NCI-H345 (cell line): ENCODE measurements around the gene WAC.
"Not testable (repeated sequence)": the region's sequence is repeated elsewhere in the genome, so short reads cannot be mapped to it uniquely, and the experiment has no call there.

ENCODE experiments used
- DNase-seq: peaks from one replicate; lab custom pipeline; 2025; lab: John Stamatoyannopoulos, UW

Gene WAC

DNA sequence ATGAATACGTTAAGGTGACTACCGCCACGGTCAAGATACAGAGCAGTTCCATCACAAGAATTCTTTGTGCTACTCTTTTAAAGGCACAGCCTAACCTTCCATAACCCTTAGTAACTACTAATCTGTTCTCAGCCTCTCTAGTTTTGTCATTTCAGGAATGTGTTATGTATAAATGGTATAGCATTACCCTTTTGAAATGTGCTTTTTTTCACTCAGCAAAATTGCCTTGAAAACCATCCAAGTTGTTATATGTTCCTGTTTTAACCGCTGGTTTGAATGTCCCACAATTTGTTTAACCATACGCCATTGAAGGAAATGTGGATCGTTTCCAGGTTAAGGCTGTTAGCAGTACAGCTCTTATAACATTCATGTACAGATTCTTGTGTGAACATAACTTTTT is 32.0 kb downstream of the WAC start:
- no peak for DNase-seq

DNA sequence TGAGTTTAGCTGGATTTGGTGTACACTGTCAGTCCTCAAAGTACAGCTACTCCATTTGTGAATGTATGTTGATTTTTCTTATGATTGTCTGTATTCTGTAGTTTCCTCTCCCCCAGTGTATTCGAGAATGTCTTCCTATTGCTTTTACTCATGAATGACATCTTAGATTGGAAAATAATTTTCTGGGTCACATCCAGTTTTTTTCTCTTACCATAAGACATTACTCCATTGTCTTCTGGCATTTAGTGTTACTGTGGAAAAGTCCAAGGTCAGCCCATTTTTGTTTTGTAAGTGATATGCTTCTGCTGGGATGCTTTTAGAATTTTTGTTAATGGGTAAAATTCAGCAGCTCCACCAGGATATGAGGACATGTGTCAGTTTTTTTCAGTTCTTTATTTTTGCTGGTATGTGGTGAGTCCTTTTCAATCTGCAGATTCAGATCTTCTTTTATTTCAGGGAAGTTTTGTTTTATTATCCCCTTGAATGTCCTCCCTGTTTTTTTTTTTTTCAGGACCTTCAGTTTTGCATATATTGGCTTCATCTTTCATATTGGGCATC is 33.6 kb downstream of the WAC start:
- DNase-seq: no peak

DNA sequence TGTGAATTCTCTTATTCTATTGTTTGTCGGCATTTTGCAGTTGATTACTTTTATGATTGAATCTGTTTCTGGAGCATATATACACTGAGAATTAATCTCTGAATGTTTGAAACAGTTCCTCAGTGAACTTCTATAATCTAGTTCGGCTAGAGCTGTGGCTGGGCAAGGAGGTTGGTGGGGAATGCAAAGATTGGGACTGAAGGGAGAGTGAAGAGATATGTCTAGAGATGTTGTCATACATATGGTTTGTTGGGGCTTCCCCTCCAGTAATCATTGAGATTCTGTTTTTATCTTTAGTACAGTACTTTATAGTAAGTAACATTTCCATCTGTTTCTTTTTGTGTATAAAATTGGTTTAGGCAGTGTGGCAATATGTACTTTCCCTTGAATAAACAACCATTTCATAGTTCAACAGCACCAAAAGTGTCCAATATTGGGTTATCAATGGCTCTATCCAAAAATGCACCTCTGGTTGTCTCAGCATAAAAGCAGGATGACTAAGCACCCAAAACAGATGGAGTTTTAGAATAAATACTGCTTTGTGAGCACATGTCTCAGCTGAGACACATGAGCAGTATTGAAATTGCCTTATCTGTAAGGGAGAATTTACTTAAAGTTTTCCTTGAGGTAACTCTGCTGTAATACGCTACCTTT is 36.7 kb downstream of the WAC start:
- no peak for DNase-seq

DNA sequence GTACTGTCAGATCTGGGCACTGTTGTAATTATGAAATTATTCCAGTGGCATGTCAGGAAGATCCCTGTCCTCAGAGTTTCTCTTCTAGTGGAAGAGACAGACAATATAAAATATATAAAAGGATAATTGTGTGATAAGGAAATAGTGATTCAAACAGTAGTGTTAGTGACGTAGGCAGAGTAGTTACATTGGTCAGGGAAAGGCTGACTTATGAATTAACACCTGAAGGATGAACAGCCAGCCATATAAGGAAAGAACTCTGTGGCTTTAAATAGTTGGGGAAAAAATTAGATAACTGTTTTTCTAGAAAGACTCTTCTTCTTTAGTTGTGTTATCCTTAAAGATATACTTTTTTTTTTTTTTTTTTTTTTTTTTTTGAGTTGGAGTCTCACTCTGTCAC is 37.7 kb downstream of the WAC start:
- DNase-seq: no peak

DNA sequence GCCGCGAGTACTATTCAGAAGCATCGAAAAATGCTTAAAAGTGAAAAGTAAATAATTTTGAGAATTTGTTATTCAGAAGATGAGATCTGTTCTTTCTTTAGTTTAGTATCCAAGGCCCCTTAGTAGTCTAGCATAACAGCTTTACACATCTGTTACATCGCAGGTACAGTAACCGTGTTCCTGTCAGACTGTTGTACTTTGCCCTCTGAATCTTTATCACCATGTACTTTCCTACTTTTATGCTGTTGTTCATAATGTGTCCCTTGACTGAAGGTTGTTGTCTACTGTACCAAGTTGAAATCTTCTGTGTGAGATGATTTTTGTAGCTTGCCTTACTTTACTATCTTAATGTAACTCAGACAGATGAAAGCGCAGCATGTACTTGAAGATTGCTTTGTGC is 38.3 kb downstream of the WAC start:
- DNase-seq: no peak

DNA sequence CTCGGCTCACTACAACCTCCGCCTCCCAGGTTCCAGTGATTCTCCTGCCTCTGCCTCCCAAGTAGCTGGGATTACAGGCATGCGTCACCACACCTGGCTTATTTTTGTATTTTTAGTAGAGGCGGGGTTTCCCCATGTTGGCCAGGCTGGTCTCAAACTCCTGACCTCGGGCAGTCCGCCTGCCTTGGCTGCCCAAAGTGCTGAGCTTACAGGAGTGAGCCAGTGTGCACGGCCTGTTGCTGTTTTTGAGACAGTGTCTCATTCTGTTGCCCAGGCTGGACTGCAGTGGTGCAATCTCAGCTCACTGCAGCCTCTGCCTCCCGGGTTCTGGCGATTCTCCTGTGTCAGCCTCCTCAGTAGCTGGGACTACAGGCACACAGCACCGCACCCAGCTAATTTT is 41.3 kb downstream of the WAC start:
- DNase-seq: not testable (repeated sequence)

DNA sequence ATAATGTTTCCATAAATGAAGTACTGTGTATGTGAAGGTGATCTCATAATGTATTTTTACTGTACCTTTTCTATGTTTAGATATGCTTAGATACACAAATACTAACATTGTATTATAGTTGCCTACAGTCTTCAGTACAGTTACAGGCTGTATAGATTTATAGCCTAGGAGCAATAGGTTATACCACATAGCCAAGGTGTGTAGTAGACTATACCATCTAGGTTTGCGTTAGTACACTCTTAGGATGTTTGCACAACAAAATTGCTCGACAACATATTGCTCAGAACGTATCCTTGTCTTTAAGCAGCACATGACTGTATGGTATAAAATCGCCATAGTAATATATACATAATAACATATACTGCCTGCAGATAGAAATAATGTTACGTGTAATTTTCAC is 42.9 kb downstream of the WAC start:
- no peak for DNase-seq

DNA sequence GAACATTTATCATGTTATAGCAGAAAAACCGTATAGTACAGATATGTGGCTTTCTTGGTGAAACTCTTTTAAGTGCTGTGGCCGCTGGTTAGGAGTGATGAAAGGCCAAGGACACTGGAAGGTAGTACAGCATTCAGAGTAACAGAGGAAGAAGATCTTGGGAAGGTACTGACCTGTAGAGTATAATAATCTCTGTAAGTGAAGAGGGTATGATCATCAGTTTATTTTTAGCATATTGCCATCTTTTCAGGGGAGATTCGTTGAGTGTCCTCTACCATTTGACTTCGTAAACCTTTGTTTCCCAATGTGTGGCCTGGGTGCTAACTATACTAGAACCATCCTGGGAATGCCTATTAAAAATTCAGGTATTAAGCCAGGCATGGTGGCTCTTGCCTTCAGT is 44.6 kb downstream of the WAC start:
- no peak for DNase-seq

DNA sequence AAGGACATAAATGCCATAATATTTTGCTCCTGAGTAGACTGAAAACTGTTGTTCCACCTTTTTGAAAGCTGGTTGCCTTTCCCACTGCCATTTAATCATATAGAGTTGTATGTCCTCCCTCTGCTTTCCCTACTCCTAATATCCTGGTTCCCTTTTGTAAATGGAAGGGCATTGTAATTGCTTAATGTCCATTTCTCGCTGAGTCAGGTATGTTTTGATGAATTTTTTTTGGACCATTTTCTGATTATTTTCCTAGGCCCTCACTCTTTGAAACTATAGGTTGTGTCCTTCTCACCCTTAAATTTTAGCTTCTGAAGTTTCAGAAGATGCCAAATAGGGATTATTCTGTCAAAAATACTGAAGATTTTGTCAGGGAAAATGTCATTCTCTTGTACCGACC is 45.5 kb downstream of the WAC start:
- no peak for DNase-seq

DNA sequence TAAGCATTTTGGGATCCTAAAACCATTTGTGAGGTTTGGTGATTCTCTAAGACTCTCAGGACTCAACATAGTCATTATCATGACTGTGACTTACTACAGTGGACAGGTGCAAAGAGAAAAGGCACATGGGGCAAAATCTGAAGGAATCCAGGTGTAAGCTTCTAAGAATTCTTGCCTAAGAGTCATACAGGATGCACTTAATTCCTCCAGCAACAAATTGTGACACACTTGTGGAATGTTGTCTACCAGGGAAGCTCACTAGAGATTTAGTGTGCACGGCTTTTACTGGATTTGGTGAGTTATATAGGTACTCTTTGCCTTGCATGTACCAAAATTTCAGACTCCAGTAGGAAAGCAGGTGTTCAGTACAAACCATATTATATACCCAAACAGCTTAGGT is 47.9 kb downstream of the WAC start:
- DNase-seq: no peak

DNA sequence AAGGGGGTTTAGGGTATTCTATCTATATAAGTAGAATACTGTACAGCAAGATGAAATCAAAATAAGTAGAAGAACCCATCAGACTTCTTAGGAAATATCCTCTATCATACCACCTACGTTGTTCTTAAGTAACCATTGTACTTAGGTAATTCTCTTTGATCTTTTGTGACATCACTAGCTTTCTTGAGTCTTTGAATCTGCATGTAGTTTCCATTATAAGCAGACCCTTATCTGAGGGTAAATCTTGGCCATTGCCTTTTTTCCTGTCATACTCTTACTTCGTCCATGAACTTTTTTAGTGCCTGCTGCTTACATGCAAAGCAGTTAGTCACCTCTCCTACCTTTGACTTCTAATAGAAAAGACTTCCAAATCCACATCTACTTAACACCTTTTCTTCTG is 49.0 kb downstream of the WAC start:
- DNase-seq: no peak

DNA sequence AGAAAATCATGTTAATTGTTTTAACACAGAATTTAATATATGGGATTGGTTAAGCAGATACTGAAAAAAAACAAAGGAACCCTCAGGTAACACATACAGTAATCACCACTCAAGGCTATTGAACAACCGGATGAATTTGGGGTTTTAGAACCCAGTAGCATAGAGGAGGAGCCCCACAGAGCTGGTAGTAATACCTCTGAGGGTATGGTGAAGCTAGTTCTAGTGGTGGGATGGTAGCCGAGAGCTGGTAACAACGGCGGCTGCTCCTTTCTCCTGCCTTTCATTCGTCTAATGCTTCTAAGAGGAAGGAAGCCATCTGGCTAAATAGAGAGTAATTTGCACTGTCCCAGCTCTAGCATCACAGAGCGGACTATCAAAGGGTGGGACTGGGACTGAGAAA is 52.2 kb downstream of the WAC start:
- DNase-seq: no peak

DNA sequence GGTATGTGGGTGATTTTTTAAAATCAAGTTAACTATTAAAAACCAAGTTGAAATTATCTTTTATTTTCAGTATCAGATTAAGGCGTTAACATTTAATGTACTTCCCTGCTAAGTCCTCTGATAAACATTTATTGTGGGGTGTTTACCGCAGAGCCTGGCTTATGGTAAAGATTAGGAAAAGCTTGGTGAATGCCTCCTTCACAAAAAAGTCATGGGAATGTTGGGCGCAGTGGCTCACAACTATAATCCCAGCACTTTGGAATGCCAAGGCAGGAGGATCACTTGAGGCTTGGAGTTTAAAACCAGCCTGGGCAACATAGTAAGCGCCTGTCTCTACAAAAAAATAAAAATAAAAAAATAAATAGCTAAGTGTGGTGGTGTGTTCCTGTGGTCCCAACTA is 53.3 kb downstream of the WAC start:
- no peak for DNase-seq

DNA sequence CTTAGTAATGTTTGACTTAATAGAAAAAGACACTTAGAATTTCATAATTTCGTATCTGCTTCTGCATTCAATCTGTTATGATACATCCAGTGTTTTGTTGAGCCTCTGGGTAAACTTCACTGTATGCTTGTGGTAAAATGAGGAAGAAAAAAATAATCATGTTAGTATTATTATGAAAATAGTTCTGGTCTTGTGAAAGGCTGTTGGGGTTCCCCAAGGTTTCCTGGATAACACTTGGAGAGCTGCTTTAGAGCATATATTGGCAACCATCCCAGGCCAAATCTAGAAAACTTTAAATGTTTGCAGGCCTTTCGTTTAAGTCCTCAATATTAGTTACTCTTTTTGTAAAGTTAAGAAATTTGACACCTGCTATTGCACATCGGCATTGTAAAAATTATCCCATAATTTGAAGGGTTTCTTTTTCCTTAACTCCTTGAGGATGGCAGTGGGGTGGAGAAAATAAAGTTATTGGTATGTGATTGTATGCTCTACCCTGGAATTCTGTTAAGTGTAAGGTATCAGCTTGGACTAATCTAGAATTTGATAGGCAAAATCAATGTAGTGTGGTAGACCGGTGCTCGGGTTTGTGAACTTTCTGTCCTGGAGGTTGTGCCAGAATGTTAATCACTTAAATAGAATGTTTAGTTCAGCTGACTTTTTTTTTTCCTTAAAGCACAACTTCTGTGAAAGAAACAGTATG is 54.5 kb downstream of the WAC start:
- no peak for DNase-seq

DNA sequence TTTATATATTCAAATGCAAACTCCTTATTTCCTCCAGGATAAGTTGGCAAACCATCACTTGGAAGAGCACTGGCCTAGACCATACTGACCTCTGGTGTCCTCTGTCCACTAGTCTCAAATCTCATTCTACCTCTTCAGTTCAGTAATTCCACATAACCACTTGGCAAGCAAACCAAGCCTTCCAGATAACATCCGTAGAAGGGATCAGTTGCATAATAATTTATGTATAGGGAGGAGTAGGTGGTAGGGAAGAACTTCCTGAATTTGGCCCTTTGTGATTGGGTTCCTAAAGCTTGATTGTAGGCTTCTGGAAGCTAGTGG is 55.0 kb downstream of the WAC start:
- DNase-seq: no peak

DNA sequence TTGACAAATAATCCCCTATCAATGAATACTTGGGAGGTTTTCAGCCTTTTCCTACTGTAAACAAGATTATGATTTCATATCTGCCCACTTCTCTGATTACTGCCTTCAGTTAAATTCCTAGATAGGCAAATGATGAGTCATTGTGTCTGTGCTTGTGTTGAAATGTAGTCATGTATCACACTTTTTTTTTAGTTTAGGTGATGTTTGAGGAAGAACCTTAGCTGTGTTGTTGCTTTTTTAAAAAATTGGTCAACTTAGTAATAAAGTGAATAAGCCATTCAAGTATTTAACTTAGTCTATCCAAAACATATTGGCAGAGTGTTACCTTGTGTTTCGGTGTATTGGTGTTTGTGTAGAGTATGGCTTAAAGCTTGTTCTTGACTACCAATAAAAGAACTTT is 60.0 kb downstream of the WAC start:
- no peak for DNase-seq

DNA sequence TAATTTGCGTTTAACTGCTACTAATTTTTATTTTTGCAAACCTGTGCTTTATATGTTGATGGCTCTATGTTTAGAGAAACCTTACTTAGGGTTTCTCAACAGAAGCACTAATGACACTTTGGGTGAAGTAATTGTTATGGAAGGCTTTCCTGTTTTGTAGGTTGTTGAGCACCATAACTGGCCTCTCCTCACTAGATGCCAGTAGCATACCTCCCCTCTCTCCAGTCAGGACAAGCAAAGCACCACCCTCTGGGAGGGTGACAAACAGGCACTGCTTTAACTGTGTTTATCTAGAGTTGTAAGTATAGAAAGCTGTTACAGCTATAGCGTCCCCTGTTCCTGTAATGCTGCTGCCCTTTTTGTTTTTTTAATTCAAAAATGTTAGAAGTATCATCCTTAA is 60.9 kb downstream of the WAC start:
- DNase-seq: no peak

DNA sequence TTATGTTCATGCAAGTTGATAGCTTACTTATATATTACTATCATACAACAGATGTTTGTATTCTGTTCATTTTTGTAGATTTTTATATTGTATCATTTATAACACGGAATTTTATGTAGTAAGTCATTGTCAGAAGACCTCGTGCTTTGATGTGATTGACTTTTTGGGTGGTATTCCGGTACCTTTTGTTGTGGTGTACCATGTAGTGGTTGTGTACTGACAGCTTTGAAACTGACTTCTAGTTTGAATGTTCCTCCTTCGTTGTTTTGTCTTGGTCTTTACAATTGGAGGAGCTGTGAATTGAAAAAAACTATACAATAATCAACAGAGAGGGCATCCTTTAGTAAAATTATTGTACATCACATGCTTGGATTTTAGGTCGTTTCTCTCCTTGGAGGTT is 61.5 kb downstream of the WAC start:
- no peak for DNase-seq

DNA sequence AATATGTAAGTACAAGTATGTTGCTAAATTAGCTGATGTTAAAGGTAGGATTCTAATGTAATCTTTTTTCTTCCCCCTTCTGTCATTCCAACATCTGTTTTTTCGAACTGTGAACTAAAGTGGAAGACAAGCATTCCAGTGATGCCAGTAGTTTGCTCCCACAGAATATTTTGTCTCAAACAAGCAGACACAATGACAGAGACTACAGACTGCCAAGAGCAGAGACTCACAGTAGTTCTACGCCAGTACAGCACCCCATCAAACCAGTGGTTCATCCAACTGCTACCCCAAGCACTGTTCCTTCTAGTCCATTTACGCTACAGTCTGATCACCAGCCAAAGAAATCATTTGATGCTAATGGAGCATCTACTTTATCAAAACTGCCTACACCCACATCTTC is 62.7 kb downstream of the WAC start:
- no peak for DNase-seq

DNA sequence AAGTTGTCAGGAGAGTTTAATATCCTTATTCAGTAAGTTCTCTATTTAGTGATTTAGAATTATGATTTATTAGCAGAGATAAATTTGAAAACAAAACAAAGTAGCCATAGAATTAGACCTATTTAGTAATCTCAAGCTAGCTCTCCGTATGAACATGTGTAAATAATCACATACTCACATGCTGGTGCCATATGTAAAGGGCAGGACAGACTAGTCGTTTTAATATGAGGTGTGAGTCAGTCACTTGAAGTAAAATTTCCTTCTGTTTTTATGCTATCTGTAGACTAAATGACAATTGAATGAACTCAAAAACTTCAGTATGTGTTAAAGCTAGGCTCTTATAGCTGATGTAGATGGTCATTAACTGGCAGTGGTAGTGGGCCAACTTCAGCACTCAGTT is 67.1 kb downstream of the WAC start:
- no peak for DNase-seq

DNA sequence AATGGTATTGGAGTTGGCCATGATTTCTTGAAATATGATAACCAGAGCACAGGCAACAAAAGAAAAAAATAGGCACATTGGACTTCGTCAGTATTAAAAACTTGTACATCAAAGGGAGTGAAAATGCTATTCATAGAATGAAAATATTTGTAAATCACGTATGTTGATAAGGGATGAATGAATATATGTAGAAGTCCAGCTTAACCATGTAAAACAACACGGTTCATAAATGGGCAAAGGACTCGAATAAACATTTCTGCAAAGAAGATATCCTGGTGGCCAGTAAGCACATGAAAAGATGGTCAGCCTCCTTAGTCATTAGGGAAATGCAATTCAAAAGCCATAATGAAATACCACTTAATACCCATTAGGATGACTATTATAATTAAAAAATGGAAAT is 68.1 kb downstream of the WAC start:
- no peak for DNase-seq

DNA sequence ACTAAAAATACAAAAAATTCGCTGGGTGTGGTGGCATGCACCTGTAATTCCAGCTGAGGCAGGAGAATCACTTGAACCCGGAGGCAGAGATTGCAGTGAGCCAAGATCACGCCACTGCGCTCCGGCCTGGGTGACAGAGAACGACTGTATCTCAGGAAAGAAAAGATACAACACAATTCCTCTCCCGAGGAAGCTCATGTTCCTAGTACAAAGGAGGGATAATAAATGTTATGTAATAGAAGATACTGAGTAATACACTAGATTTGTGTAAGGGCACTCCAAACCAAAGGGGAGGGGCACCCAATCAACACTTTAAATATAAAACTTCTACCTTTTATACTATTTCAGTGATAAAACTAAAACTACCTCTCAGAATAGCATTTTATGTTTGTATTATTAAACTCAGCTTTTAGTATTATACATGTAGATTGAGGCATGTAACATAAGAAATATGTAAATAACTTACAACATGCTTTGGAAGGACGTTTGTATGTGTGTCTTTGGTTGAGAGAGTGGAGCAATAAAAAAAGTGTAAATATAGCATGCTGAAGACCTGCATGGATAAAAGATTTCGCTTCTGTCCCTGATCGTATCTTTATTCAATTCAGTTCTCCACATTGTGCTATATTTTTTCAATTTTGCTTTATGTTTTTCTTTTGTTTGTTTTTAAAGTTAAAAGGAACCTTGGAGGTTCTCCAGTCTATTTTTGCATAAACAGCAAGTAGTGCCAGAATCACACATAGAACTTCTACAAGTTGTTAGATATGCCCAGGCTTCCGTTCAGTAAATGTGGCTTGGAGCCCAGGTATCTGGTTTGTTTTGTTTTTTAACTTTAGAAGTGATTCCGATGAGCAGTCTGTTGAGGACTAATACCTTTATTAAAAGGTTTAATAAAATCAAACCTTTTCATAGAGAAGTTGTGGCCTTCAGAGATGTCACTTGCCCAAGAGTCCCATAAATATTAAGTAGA is 71.9 kb downstream of the WAC start:
- DNase-seq: no peak

DNA sequence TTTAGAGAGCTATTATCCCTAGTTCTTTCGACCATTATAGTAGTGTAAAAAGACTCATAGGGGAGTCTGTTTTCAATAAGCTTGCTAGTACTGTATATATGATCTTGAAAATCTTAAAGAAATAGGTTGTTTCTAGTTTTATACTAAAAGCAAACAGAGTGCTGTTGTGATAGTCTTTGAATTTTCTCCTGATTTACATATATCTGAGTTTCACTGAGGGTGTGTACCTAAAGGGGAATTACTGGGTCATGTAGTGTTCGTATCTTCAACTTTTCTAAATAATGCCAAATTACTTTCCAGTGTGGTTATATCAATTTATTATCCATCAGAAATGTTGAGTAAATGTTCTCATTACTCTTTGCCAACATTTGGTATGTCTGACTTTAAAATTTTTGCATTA is 73.7 kb downstream of the WAC start:
- DNase-seq: no peak
